ENCODE data around the gene C11orf21. TPM values are rescaled to one million over a fixed set of nuclear protein-coding genes. Genes with fewer than 3 reads are reported as not detected.

The C11orf21 gene
- total and polyA plus RNA-seq, 2 donors (not counting 1 experiment from before 2014, with no cell fraction given), result under 0.01 TPM; not detected in 1

DNA sequence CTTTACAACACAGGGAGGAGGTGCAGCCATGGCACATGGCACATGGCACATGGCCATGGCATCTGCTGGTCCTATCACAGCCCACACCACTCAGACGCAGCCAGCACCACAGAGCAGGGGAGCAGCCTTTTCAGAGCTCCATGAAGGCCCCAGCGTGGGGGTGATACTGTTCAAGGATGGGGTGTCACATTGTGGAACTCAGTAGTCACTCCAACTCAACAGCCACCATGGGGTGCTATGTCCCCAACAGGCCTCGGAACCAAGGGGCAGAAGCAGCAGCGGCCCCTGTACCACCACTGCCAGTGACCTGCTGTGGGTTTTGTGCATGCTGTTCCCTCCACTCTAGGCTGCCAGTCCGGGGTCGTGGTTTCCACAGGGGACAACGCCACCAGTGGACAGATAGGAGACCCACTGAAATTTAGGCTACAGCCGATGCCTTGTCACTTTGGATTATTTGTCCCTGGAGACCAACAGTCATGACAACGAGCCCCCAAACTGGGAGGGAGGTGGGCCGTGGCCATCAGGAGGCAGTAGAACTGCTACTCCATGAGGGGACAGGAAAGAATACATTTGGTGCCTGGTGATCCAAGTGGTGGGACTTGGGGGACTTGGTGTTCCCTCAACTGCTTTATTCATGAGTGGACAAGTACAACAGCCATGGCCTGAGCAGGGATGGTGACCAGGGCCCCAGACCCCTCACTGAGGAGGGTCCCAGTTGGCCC is 45.0 kb upstream of the C11orf21 start:
- no peak for DNase-seq (ENCODE audit: low read depth in 2 of 2)
- Histone ChIP-seq H3K4me1 (ENCODE audit: control insufficient read depth, extremely low read depth, insufficient read depth, low read length) (no peaks in the 10 kb centered on the region), H3K9me3 (ENCODE audit: control insufficient read depth, insufficient read depth, low read depth, low read length) (no peaks in the 10 kb centered on the region), H3K9ac (ENCODE audit: insufficient read depth, low read length) (no peak overlapping the region), H3K4me3 (replicated peaks in 1 of 4; ENCODE audit: control extremely low read depth in 1 of 4, insufficient read depth in 1 of 4, low read depth in 3 of 4, low read length in 4 of 4) (no peak overlapping the region), H4K20me1 (ENCODE audit: control insufficient read depth, extremely low read depth, insufficient read depth, low read length) (no peaks in the 10 kb centered on the region), H3K27me3 (ENCODE audit: control insufficient read depth, insufficient read depth, low read length) (no peaks in the 10 kb centered on the region), H3K27ac (ENCODE audit: insufficient read depth, low read length) (no peak overlapping the region), H2AFZ (ENCODE audit: low read length) (no peak overlapping the region), H3K79me2 (ENCODE audit: control insufficient read depth, insufficient read depth, low read length) (no peaks in the 10 kb centered on the region), H3K36me3 (ENCODE audit: control insufficient read depth, insufficient read depth, low read length) (no peaks in the 10 kb centered on the region), H3K4me2 (ENCODE audit: extremely low read depth, insufficient read depth, low read length) (no peak overlapping the region)
- TF ChIP-seq, protein P1, sequence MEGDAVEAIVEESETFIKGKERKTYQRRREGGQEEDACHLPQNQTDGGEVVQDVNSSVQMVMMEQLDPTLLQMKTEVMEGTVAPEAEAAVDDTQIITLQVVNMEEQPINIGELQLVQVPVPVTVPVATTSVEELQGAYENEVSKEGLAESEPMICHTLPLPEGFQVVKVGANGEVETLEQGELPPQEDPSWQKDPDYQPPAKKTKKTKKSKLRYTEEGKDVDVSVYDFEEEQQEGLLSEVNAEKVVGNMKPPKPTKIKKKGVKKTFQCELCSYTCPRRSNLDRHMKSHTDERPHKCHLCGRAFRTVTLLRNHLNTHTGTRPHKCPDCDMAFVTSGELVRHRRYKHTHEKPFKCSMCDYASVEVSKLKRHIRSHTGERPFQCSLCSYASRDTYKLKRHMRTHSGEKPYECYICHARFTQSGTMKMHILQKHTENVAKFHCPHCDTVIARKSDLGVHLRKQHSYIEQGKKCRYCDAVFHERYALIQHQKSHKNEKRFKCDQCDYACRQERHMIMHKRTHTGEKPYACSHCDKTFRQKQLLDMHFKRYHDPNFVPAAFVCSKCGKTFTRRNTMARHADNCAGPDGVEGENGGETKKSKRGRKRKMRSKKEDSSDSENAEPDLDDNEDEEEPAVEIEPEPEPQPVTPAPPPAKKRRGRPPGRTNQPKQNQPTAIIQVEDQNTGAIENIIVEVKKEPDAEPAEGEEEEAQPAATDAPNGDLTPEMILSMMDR (conservative IDR thresholded peaks at IDR 0.05 in 1 of 2, IDR thresholded peaks at IDR 0.05 in 1 of 2; ENCODE audit: low read depth in 1 of 2, low read length in 2 of 2), result no peak
- no peak for TF ChIP-seq EZH2 (IDR thresholded peaks at IDR 0.05; ENCODE audit: low read length, missing control alignments)

DNA sequence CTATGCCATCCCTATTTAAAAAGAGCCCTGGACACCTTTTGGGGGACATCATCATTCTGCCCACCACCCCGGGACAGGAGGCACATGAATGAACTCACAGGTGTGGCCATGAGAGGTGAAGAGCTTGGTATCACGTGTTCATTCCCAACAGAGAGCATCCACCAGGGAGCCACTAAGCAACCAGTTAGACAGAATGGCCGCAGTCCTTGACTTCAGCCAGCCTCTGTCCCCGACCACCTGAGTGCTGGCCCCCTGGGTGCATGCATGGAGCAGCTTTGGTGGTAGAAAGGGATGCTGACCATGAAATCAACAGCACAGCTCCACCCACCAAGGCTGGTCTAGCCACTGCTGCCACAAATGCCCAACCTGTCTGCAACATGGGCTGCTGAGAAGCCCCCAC is 44.3 kb upstream of the C11orf21 start:
- Histone ChIP-seq H3K79me2 (ENCODE audit: control insufficient read depth, insufficient read depth, low read length) (no peaks in the 10 kb centered on the region), H3K4me1 (ENCODE audit: control insufficient read depth, extremely low read depth, insufficient read depth, low read length) (no peaks in the 10 kb centered on the region), H3K27ac (ENCODE audit: insufficient read depth, low read length) (no peak overlapping the region), H3K4me2 (ENCODE audit: extremely low read depth, insufficient read depth, low read length) (no peak overlapping the region), H4K20me1 (ENCODE audit: control insufficient read depth, extremely low read depth, insufficient read depth, low read length) (no peaks in the 10 kb centered on the region), H3K9me3 (ENCODE audit: control insufficient read depth, insufficient read depth, low read depth, low read length) (no peaks in the 10 kb centered on the region), H3K36me3 (ENCODE audit: control insufficient read depth, insufficient read depth, low read length) (no peaks in the 10 kb centered on the region), H3K4me3 (replicated peaks in 1 of 4; ENCODE audit: control extremely low read depth in 1 of 4, insufficient read depth in 1 of 4, low read depth in 3 of 4, low read length in 4 of 4) (no peak overlapping the region), H3K27me3 (ENCODE audit: control insufficient read depth, insufficient read depth, low read length) (no peaks in the 10 kb centered on the region), H3K9ac (ENCODE audit: insufficient read depth, low read length) (no peak overlapping the region), H2AFZ (ENCODE audit: low read length) (no peak overlapping the region)
- no peak for DNase-seq (ENCODE audit: low read depth in 2 of 2)
- no peak for TF ChIP-seq EZH2 (IDR thresholded peaks at IDR 0.05; ENCODE audit: low read length, missing control alignments)
- TF ChIP-seq, protein P1 (conservative IDR thresholded peaks at IDR 0.05 in 1 of 2, IDR thresholded peaks at IDR 0.05 in 1 of 2; ENCODE audit: low read depth in 1 of 2, low read length in 2 of 2), result no peak

DNA sequence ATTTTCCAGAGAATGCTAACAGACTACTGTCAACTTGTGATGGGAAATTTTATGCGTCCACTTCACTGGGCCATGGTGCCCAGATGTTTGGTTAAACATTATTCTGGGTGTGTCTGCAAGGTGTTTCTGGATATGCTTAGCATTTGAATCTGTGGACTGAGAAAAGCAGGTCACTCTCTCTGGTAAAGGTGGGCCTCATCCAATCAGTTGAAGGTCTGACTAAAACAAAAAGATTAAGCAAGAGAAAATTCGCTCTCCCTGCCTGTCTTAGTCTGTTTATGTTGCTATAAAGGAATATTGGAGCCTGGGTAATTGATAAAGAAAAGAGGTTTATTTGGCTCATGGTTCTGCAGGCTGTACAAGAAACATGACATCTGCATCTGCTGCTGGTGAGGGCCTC is 43.3 kb upstream of the C11orf21 start:
- Histone ChIP-seq H3K9me3 (ENCODE audit: control insufficient read depth, insufficient read depth, low read depth, low read length) (no peaks in the 10 kb centered on the region), H3K9ac (ENCODE audit: insufficient read depth, low read length) (no peak overlapping the region), H3K27me3 (ENCODE audit: control insufficient read depth, insufficient read depth, low read length) (no peaks in the 10 kb centered on the region), H3K4me3 (replicated peaks in 1 of 4; ENCODE audit: control extremely low read depth in 1 of 4, insufficient read depth in 1 of 4, low read depth in 3 of 4, low read length in 4 of 4) (no peak overlapping the region), H3K4me1 (ENCODE audit: control insufficient read depth, extremely low read depth, insufficient read depth, low read length) (no peaks in the 10 kb centered on the region), H3K4me2 (ENCODE audit: extremely low read depth, insufficient read depth, low read length) (no peak overlapping the region), H3K27ac (ENCODE audit: insufficient read depth, low read length) (no peak overlapping the region), H2AFZ (ENCODE audit: low read length) (no peak overlapping the region), H4K20me1 (ENCODE audit: control insufficient read depth, extremely low read depth, insufficient read depth, low read length) (no peaks in the 10 kb centered on the region), H3K79me2 (ENCODE audit: control insufficient read depth, insufficient read depth, low read length) (no peaks in the 10 kb centered on the region), H3K36me3 (ENCODE audit: control insufficient read depth, insufficient read depth, low read length) (no peaks in the 10 kb centered on the region)
- TF ChIP-seq EZH2 (IDR thresholded peaks at IDR 0.05; ENCODE audit: low read length, missing control alignments), result no peak
- TF ChIP-seq, protein P1 (conservative IDR thresholded peaks at IDR 0.05 in 1 of 2, IDR thresholded peaks at IDR 0.05 in 1 of 2; ENCODE audit: low read depth in 1 of 2, low read length in 2 of 2), result no peak
- DNase-seq (ENCODE audit: low read depth in 2 of 2), result no peak
